ENCODE measurements around the gene OR9Q2. TPM values are rescaled to one million over a fixed set of nuclear protein-coding genes. Genes with fewer than 3 reads are reported as not detected.

OR9Q2 gene
- total and polyA plus RNA-seq, 4 donors: not detected

DNA sequence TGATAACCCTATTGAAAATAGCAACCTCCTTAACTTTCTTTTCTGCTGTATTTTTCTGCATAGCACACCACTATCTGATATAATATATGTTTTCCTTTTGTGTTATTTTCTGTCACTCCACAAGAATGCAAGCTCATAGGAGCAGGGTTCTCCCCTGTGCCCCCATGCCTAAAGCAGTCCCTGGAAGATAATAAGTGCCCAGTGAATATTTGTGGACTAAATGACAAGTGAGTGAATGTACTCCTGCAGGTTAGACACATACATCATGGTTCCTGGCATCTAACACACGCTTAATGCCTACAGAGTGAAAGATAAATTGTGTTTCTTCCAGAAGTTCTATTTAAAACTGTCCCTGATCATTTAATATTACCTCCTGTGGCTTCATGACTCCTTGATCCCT is 23.9 kb upstream of the OR9Q2 start:
- TF ChIP-seq JUND (IDR thresholded peaks at IDR 0.05) (no peak), SP1 (IDR thresholded peaks at IDR 0.05) (no peak), HNF4A (conservative IDR thresholded peaks at IDR 0.05) (no peak), FOXA1 (IDR thresholded peaks at IDR 0.05) (no peak), FOXA2 (IDR thresholded peaks at IDR 0.05) (no peak), HNF4G (IDR thresholded peaks at IDR 0.05) (no peak), RXRA (IDR thresholded peaks at IDR 0.05) (no peak), GABPA (IDR thresholded peaks at IDR 0.05 in 1 of 2, conservative IDR thresholded peaks at IDR 0.05 in 1 of 2) (no peak)
- TF ChIP-seq, protein P1, sequence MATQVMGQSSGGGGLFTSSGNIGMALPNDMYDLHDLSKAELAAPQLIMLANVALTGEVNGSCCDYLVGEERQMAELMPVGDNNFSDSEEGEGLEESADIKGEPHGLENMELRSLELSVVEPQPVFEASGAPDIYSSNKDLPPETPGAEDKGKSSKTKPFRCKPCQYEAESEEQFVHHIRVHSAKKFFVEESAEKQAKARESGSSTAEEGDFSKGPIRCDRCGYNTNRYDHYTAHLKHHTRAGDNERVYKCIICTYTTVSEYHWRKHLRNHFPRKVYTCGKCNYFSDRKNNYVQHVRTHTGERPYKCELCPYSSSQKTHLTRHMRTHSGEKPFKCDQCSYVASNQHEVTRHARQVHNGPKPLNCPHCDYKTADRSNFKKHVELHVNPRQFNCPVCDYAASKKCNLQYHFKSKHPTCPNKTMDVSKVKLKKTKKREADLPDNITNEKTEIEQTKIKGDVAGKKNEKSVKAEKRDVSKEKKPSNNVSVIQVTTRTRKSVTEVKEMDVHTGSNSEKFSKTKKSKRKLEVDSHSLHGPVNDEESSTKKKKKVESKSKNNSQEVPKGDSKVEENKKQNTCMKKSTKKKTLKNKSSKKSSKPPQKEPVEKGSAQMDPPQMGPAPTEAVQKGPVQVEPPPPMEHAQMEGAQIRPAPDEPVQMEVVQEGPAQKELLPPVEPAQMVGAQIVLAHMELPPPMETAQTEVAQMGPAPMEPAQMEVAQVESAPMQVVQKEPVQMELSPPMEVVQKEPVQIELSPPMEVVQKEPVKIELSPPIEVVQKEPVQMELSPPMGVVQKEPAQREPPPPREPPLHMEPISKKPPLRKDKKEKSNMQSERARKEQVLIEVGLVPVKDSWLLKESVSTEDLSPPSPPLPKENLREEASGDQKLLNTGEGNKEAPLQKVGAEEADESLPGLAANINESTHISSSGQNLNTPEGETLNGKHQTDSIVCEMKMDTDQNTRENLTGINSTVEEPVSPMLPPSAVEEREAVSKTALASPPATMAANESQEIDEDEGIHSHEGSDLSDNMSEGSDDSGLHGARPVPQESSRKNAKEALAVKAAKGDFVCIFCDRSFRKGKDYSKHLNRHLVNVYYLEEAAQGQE (IDR thresholded peaks at IDR 0.05): no peak
- TF ChIP-seq, protein P2, sequence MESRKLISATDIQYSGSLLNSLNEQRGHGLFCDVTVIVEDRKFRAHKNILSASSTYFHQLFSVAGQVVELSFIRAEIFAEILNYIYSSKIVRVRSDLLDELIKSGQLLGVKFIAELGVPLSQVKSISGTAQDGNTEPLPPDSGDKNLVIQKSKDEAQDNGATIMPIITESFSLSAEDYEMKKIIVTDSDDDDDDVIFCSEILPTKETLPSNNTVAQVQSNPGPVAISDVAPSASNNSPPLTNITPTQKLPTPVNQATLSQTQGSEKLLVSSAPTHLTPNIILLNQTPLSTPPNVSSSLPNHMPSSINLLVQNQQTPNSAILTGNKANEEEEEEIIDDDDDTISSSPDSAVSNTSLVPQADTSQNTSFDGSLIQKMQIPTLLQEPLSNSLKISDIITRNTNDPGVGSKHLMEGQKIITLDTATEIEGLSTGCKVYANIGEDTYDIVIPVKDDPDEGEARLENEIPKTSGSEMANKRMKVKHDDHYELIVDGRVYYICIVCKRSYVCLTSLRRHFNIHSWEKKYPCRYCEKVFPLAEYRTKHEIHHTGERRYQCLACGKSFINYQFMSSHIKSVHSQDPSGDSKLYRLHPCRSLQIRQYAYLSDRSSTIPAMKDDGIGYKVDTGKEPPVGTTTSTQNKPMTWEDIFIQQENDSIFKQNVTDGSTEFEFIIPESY (IDR thresholded peaks at IDR 0.05): no peak
- 71% methylated on average over 1 of the region's 1 CpG for WGBS
- peaks cover 0 to 6% (median 2%) of the 10 kb centered on the region in 4 donors for H3K27me3 ChIP-seq (ENCODE audit: control insufficient read depth in 4 of 4, insufficient read depth in 4 of 4, low read length in 3 of 4)

DNA sequence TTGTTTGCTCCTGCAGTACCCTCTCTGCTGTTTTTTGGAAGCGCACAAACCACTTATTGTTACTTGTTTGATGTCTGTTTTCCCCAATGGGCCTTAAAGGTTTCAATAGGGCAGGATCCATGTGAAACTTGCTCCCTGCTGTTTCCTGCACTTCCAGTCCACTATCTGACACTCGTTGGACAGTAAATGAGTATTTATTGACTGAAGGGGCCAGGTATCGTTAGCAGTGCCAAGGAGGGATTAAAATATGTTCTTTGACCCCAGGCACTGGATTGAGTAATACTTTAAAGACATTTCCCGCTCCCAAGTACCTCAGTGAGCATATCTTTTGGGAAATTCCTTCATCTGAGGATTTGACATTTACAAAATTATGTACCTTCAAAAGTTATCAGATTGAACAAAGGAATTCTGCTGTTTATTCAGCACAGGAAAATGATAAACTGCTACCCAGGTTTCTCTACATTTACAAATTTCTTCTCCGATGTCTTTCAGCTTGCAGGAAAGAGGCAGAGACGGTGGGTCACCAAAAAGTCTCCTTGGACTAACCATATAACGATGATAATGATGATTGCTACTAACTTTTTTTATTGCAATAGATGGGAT is 23.3 kb upstream of the OR9Q2 start:
- 58% methylated on average over 7 of the region's 7 CpGs for WGBS
- no peak overlapping the region for H3K27ac ChIP-seq (ENCODE audit: low read depth in 1 of 2, low read length in 2 of 2)
- DNase-seq (ENCODE audit: low spot score): no peak

More for the DNA sequence above, 23.9 kb upstream of the OR9Q2 start:
- DNase-seq (ENCODE audit: low spot score): no peak
- Histone ChIP-seq H3K36me3 (ENCODE audit: control insufficient read depth in 4 of 4, insufficient read depth in 3 of 4, low read depth in 1 of 4, low read length in 3 of 4) (no peaks in the 10 kb centered on the region), H3K4me3 (ENCODE audit: low read depth in 1 of 3, low read length in 3 of 3) (no peak overlapping the region), H3K27ac (ENCODE audit: low read depth in 1 of 2, low read length in 2 of 2) (no peak overlapping the region), H3K4me1 (ENCODE audit: control insufficient read depth in 4 of 4, insufficient read depth in 4 of 4, low read length in 3 of 4) (no peaks in the 10 kb centered on the region), H3K9ac (ENCODE audit: low read depth in 1 of 2, low read length in 2 of 2) (no peak overlapping the region), H3K9me3 (ENCODE audit: control insufficient read depth in 4 of 4, low read length in 3 of 4) (peaks cover 0 to under 1% (median under 1%) of the 10 kb centered on the region in 4 donors)

More for the DNA sequence above, 23.3 kb upstream of the OR9Q2 start:
- H3K9ac ChIP-seq (ENCODE audit: low read depth in 1 of 2, low read length in 2 of 2): no peak overlapping the region
- H3K36me3 ChIP-seq (ENCODE audit: control insufficient read depth in 4 of 4, insufficient read depth in 3 of 4, low read depth in 1 of 4, low read length in 3 of 4): no peaks in the 10 kb centered on the region
- H3K4me3 ChIP-seq (ENCODE audit: low read depth in 1 of 3, low read length in 3 of 3): no peak overlapping the region
- H3K4me1 ChIP-seq (ENCODE audit: control insufficient read depth in 4 of 4, insufficient read depth in 4 of 4, low read length in 3 of 4): no peaks in the 10 kb centered on the region
- peaks cover 0 to 6% (median 2%) of the 10 kb centered on the region in 4 donors for H3K27me3 ChIP-seq (ENCODE audit: control insufficient read depth in 4 of 4, insufficient read depth in 4 of 4, low read length in 3 of 4)
- TF ChIP-seq NR2F2 (IDR thresholded peaks at IDR 0.05) (no peak), FOXA1 (IDR thresholded peaks at IDR 0.05) (no peak), FOXA2 (IDR thresholded peaks at IDR 0.05) (no peak), JUND (IDR thresholded peaks at IDR 0.05) (no peak), YY1 (IDR thresholded peaks at IDR 0.05) (no peak), SP1 (IDR thresholded peaks at IDR 0.05) (no peak), TAF1 (conservative IDR thresholded peaks at IDR 0.05) (no peak), GABPA (IDR thresholded peaks at IDR 0.05 in 1 of 2, conservative IDR thresholded peaks at IDR 0.05 in 1 of 2) (no peak), HNF4A (conservative IDR thresholded peaks at IDR 0.05) (no peak), EGR1 (IDR thresholded peaks at IDR 0.05; ENCODE audit: low read depth in 2 of 2) (no peak), ATF3 (IDR thresholded peaks at IDR 0.05) (no peak), RXRA (IDR thresholded peaks at IDR 0.05) (no peak), HNF4G (IDR thresholded peaks at IDR 0.05) (no peak)
- TF ChIP-seq, protein P3, sequence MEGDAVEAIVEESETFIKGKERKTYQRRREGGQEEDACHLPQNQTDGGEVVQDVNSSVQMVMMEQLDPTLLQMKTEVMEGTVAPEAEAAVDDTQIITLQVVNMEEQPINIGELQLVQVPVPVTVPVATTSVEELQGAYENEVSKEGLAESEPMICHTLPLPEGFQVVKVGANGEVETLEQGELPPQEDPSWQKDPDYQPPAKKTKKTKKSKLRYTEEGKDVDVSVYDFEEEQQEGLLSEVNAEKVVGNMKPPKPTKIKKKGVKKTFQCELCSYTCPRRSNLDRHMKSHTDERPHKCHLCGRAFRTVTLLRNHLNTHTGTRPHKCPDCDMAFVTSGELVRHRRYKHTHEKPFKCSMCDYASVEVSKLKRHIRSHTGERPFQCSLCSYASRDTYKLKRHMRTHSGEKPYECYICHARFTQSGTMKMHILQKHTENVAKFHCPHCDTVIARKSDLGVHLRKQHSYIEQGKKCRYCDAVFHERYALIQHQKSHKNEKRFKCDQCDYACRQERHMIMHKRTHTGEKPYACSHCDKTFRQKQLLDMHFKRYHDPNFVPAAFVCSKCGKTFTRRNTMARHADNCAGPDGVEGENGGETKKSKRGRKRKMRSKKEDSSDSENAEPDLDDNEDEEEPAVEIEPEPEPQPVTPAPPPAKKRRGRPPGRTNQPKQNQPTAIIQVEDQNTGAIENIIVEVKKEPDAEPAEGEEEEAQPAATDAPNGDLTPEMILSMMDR (IDR thresholded peaks at IDR 0.05; ENCODE audit: low read depth, low read length, missing input control): no peak
- TF ChIP-seq, protein P2 (IDR thresholded peaks at IDR 0.05): no peak
- H3K9me3 ChIP-seq (ENCODE audit: control insufficient read depth in 4 of 4, low read length in 3 of 4): no peaks in the 10 kb centered on the region
